ENCODE data around the gene CTBP2. TPM values are rescaled to one million over a fixed set of nuclear protein-coding genes. Genes with fewer than 3 reads are reported as not detected.

Gene CTBP2
- polyA plus RNA-seq, 1 donor (not counting 4 experiments of a cell fraction or from before 2014, with no cell fraction given): 76.0 TPM

- H3K36me3 ChIP-seq (ENCODE audit: control insufficient read depth in 2 of 2, extremely low read depth in 1 of 2, insufficient read depth in 2 of 2, low read length in 2 of 2): peaks cover 6 to 15% of the 10 kb centered on the region in 2 experiments
- peaks cover 99% of the 10 kb centered on the region for H3K79me2 ChIP-seq (ENCODE audit: control insufficient read depth, insufficient read depth, low read length)
- DNase-seq (ENCODE audit: low read depth, low spot score) (no peak), FAIRE-seq (no peak)
- H3K4me2 ChIP-seq (ENCODE audit: control insufficient read depth, extremely low read depth, insufficient read depth, low read depth, low read length): peak overlapping the region; percentile 61
- peak overlapping the region; percentile 60 for H3K9ac ChIP-seq (ENCODE audit: control insufficient read depth, extremely low read depth, insufficient read depth, low read length)
- no peak overlapping the region for H2AFZ ChIP-seq (ENCODE audit: control insufficient read depth, low read length)
- peak overlapping the region; percentile 14 to 51 (median 34) for H3K4me3 ChIP-seq (ENCODE audit: control insufficient read depth in 2 of 3, extremely low read depth in 1 of 3, insufficient read depth in 2 of 3, low read depth in 1 of 3, low read length in 3 of 3)
- TF ChIP-seq CTCF (optimal IDR thresholded peaks at IDR 0.05 in 1 of 3, IDR thresholded peaks at IDR 0.05 in 1 of 3, conservative IDR thresholded peaks at IDR 0.05 in 1 of 3; ENCODE audit: extremely low read depth in 1 of 3, insufficient read depth in 2 of 3, low read length in 3 of 3) (no peak), EZH2 (IDR thresholded peaks at IDR 0.05; ENCODE audit: low read length) (no peak)
- H3K27ac ChIP-seq (ENCODE audit: control insufficient read depth, insufficient read depth, low read length): peak overlapping the region; percentile 57
- no peaks in the 10 kb centered on the region for H3K9me3 ChIP-seq (ENCODE audit: control insufficient read depth, low read depth, low read length)
- peaks cover 66% of the 10 kb centered on the region for H3K4me1 ChIP-seq (ENCODE audit: control insufficient read depth, extremely low read depth, insufficient read depth, low read length)
- peaks cover 4% of the 10 kb centered on the region for H3K9me1 ChIP-seq (ENCODE audit: control insufficient read depth, extremely low read depth, insufficient read depth, low read length)
- dilution Hi-C loops (cut with MboI; ENCODE audit: extremely low pct_ligation_motif_present, low sequenced_read_pairs): no loop called here
- H3K27me3 ChIP-seq (ENCODE audit: control insufficient read depth, extremely low read depth, insufficient read depth, low read length): no peaks in the 10 kb centered on the region
- peaks cover 5% of the 10 kb centered on the region for H4K20me1 ChIP-seq (ENCODE audit: control insufficient read depth, extremely low read depth, insufficient read depth, low read length)
Observed at GRCh38 chr10:125152450-125153368, 7.7 kb downstream of the CTBP2 start.

GRCh38 chr10:125151553-125152449, 8.6 kb downstream of the CTBP2 start:
- no peak for FAIRE-seq
- no peak overlapping the region for H2AFZ ChIP-seq (ENCODE audit: control insufficient read depth, low read length)
- no peaks in the 10 kb centered on the region for H3K27me3 ChIP-seq (ENCODE audit: control insufficient read depth, extremely low read depth, insufficient read depth, low read length)
- dilution Hi-C loops (cut with MboI; ENCODE audit: extremely low pct_ligation_motif_present, low sequenced_read_pairs): no loop called here
- H3K27ac ChIP-seq (ENCODE audit: control insufficient read depth, insufficient read depth, low read length): peak overlapping the region; percentile 57
- H3K79me2 ChIP-seq (ENCODE audit: control insufficient read depth, insufficient read depth, low read length): peaks cover 94% of the 10 kb centered on the region
- H3K4me1 ChIP-seq (ENCODE audit: control insufficient read depth, extremely low read depth, insufficient read depth, low read length): peaks cover 67% of the 10 kb centered on the region
- TF ChIP-seq CTCF (optimal IDR thresholded peaks at IDR 0.05 in 1 of 3, IDR thresholded peaks at IDR 0.05 in 1 of 3, conservative IDR thresholded peaks at IDR 0.05 in 1 of 3; ENCODE audit: extremely low read depth in 1 of 3, insufficient read depth in 2 of 3, low read length in 3 of 3) (peak in 1 of 3 experiments; percentile 10), EZH2 (IDR thresholded peaks at IDR 0.05; ENCODE audit: low read length) (no peak)
- H3K9me1 ChIP-seq (ENCODE audit: control insufficient read depth, extremely low read depth, insufficient read depth, low read length): peaks cover 4% of the 10 kb centered on the region
- H4K20me1 ChIP-seq (ENCODE audit: control insufficient read depth, extremely low read depth, insufficient read depth, low read length): peaks cover 5% of the 10 kb centered on the region
- peak overlapping the region; percentile 61 for H3K4me2 ChIP-seq (ENCODE audit: control insufficient read depth, extremely low read depth, insufficient read depth, low read depth, low read length)
- H3K9ac ChIP-seq (ENCODE audit: control insufficient read depth, extremely low read depth, insufficient read depth, low read length): peak overlapping the region; percentile 60
- no peaks in the 10 kb centered on the region for H3K9me3 ChIP-seq (ENCODE audit: control insufficient read depth, low read depth, low read length)
- peaks cover 6 to 15% of the 10 kb centered on the region in 2 experiments for H3K36me3 ChIP-seq (ENCODE audit: control insufficient read depth in 2 of 2, extremely low read depth in 1 of 2, insufficient read depth in 2 of 2, low read length in 2 of 2)
- no peak for DNase-seq (ENCODE audit: low read depth, low spot score)
- H3K4me3 ChIP-seq (ENCODE audit: control insufficient read depth in 2 of 3, extremely low read depth in 1 of 3, insufficient read depth in 2 of 3, low read depth in 1 of 3, low read length in 3 of 3): peak overlapping the region; percentile 14 to 51 (median 34)

Data from keratinocyte (primary cell).